PC-9 (cell line): ENCODE data around the gene DCTD.

Experiments used
- CTCF ChIP-seq: fragments of 200-600 bp; sonication (generic); conservative IDR thresholded peaks from 2 replicates; pipeline ENCODE4 v1.6.1; 2017; ENCODE audit warnings: mixed run types, antibody characterized with exemption, mild to moderate bottlenecking, moderate library complexity
- EZH2 ChIP-seq: fragments of 200-600 bp; sonication (generic); IDR thresholded peaks from 2 replicates; pipeline ENCODE4 v1.8.0; 2017; ENCODE audit warnings: antibody characterized with exemption, low read depth

- no peak for TF ChIP-seq CTCF
- TF ChIP-seq EZH2: no peak
These were observed 9.8 kb downstream of the DCTD start for GRCh38 chr4:182907396-182907795.
